T-cell (primary cell): Measurements from ENCODE around the gene SNX8. TPM values are rescaled to one million over a fixed set of nuclear protein-coding genes. Genes with fewer than 3 reads are reported as not detected.

Experiments
- ATAC-seq, 4 experiments: fragments of 200-7000 bp in 3 of 4; fragments of 150-1000 bp in 1 of 4; cut with Tn5 transposase; replicated peaks in 1 of 4; 1 replicate in 3 of 4; 2 replicates in 1 of 4; pipeline ENCODE4 v1.10.0; 2021; ENCODE audit warnings: moderate library complexity in 3 of 4, mild to moderate bottlenecking in 2 of 4, moderate number of reproducible peaks in 1 of 4
- CTCF ChIA-PET, 2 donors: fragments of 300-600 bp; sonication (Branson Sonifier 250); formaldehyde crosslinking; loops; one replicate each; lab custom pipeline; 2022; ENCODE audit warnings: antibody characterized with exemption in 2 of 2; lab: Charles Lee
- POLR2A ChIA-PET, 2 donors: fragments of 300-600 bp; sonication (Branson Sonifier 250); formaldehyde crosslinking; loops; one replicate each; lab custom pipeline; 2022; ENCODE audit warnings: antibody characterized with exemption in 2 of 2; lab: Charles Lee
- DNase-seq, 35 experiments: peaks; one replicate each; pipeline versions ENCODE4 v3.0.0 to v3.0.0-alpha.2; 2013 to 2023
- H3K27ac ChIP-seq: one replicate; pipeline ENCODE4 v1.5.1; 2013; ENCODE audit warnings: low read length
- H3K27me3 ChIP-seq, 2 experiments: replicated peaks in 1 of 2; 1 replicate in 1 of 2; 2 replicates in 1 of 2; pipeline versions ENCODE4 v1.6.1 to v1.7.0; 2013; ENCODE audit warnings: low read length in 1 of 2, mixed read lengths in 1 of 2; ENCODE audit not compliant: control insufficient read depth in 2 of 2, insufficient read depth in 2 of 2; ENCODE audit errors: extremely low read depth in 1 of 2
- H3K36me3 ChIP-seq, 2 donors: 1 replicate in 1 of 2; 2 replicates in 1 of 2; pipeline versions ENCODE4 v1.6.1 to v1.7.0; 2013; ENCODE audit warnings: low read length in 1 of 2; ENCODE audit not compliant: control insufficient read depth in 2 of 2, insufficient read depth in 1 of 2; ENCODE audit errors: extremely low read depth in 1 of 2
- H3K4me1 ChIP-seq, 2 experiments: 1 replicate in 1 of 2; 2 replicates in 1 of 2; pipeline versions ENCODE4 v1.6.1 to v1.7.0; 2013; ENCODE audit warnings: low read length in 2 of 2, mixed read lengths in 1 of 2; ENCODE audit not compliant: insufficient read depth in 2 of 2, control insufficient read depth in 1 of 2; ENCODE audit errors: extremely low read depth in 1 of 2
- H3K4me3 ChIP-seq, 2 donors: 1 replicate in 1 of 2; 2 replicates in 1 of 2; pipeline versions ENCODE4 v1.5.1 to v1.7.0; 2013; ENCODE audit warnings: mild to moderate bottlenecking in 2 of 2, low read length in 1 of 2, moderate library complexity in 1 of 2; ENCODE audit not compliant: control insufficient read depth in 1 of 2; ENCODE audit errors: extremely low read depth in 1 of 2
- H3K9me3 ChIP-seq: 2 replicates; pipeline ENCODE4 v1.7.0; 2013
- H3K27ac Mint-ChIP-seq, 2 donors: one replicate each; pipeline ENCODE4 v1.8.0; 2020 to 2021; ENCODE audit warnings: mild to moderate bottlenecking in 2 of 2, mixed read lengths in 2 of 2
- H3K27me3 Mint-ChIP-seq, 2 donors: one replicate each; pipeline ENCODE4 v1.8.0; 2021 to 2022; ENCODE audit warnings: mixed read lengths in 2 of 2
- H3K36me3 Mint-ChIP-seq: one replicate; pipeline ENCODE4 v1.8.0; 2021; ENCODE audit warnings: mixed read lengths
- H3K4me1 Mint-ChIP-seq, 3 donors: one replicate each; pipeline ENCODE4 v1.8.0; 2020 to 2022; ENCODE audit warnings: mixed read lengths in 3 of 3, mild to moderate bottlenecking in 1 of 3
- H3K4me3 Mint-ChIP-seq, 3 donors: one replicate each; pipeline ENCODE4 v1.8.0; 2020 to 2022; ENCODE audit warnings: mild to moderate bottlenecking in 3 of 3, mixed read lengths in 3 of 3, moderate library complexity in 3 of 3
- H3K9me3 Mint-ChIP-seq, 3 donors: one replicate each; pipeline ENCODE4 v1.8.0; 2020 to 2022; ENCODE audit warnings: mixed read lengths in 3 of 3
- WGBS: methylation state at CpG from one replicate; pipeline ENCODE4 v1.1.5; 2013; ENCODE audit warnings: missing lambda C conversion rate; ENCODE audit not compliant: insufficient coverage; 5-methylcytosine and 5-hydroxymethylcytosine counted together
- total RNA-seq, 35 experiments: library from RNA in 6 of 35; stranded (reverse) in 6 of 35; fragments of 120-200 nt in 1 of 35; gene quantifications; one replicate each; pipeline versions ENCODE4 v1.2.1 to v1.2.4 and lab custom pipeline; 2013 to 2026

Gene SNX8
- total RNA-seq, 5 donors from 2014 or later (not counting 1 experiment from before 2014, with no cell fraction given): 8.4 to 14.6 (median 9.9) TPM

- H3K36me3 Mint-ChIP-seq: peaks cover 55% of the 10 kb centered on the region
- CTCF ChIA-PET: no interaction called here
- Histone ChIP-seq H3K9me3 (no peaks in the 10 kb centered on the region), H3K27me3 (no peaks in the 10 kb centered on the region), H3K27ac (no peak overlapping the region), H3K4me3 (no peak overlapping the region), H3K4me1 (peaks cover 0 to 7% of the 10 kb centered on the region in 2 experiments), H3K36me3 (peaks cover 22 to 46% of the 10 kb centered on the region in 2 donors)
- H3K27ac Mint-ChIP-seq: no peak overlapping the region
- no peaks in the 10 kb centered on the region for H3K27me3 Mint-ChIP-seq
- H3K4me3 Mint-ChIP-seq: no peak overlapping the region
- 80% methylated on average over 8 of the region's 8 CpGs for WGBS
- POLR2A ChIA-PET: no interaction called here
- ATAC-seq (no peak), DNase-seq (no peak)
- H3K4me1 Mint-ChIP-seq: peaks cover 0 to 6% (median 0%) of the 10 kb centered on the region in 3 donors
- H3K9me3 Mint-ChIP-seq: no peaks in the 10 kb centered on the region
Observed at GRCh38 chr7:2209961-2210323, 104.3 kb downstream of the SNX8 start.

DNA sequence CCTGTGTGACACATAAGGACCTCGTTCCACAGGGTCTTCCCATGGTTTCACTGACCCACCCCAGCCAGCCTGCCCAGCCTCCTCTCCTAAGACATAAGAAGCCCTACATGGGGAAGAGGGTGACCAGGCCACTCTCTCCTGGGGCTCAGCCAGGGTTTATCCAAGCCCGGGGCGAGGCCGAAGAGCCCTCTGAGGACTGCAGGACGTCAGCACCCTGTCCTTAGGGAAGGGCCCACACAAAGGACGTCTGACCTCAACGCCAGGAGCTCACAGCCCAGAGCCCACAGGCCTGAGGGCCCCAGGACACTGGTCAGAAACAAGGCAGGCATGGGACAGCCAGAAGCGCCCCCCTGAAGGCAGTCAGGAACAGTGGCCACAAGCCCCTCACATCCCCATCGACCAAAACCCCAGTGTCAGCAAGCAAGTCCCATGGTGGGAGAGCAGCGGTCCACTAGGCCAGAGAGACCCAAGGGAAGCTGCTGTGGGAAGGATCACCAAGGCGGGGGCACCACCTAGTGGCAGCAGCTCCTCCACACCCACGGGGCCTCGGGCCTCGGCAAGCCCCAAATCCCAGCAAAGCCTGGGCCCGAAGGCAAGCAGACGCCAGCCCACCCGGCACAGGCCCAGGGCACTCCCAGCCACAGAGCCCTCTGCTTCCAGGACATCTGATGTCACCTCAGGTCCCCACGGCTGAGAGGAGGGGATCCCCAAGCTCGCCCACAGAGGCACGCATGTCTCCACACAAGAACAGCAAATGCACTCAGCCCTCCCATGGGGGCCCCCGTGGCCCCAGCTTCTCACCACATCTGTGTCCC is 104.9 kb downstream of the SNX8 start:
- POLR2A ChIA-PET: no interaction called here
- H3K36me3 Mint-ChIP-seq: peaks cover 53% of the 10 kb centered on the region
- peaks cover 18 to 42% of the 10 kb centered on the region in 2 donors for H3K36me3 ChIP-seq
- no peak overlapping the region for H3K4me3 ChIP-seq
- H3K9me3 Mint-ChIP-seq: no peaks in the 10 kb centered on the region
- H3K27me3 Mint-ChIP-seq: no peaks in the 10 kb centered on the region
- no peaks in the 10 kb centered on the region for H3K27me3 ChIP-seq
- ATAC-seq (peak; percentile 45 to 65 (median 55)), DNase-seq (peak in 28 of 35 experiments; percentile 5 to 60 (median 29))
- 77% methylated on average over 20 of the region's 21 CpGs for WGBS
- H3K27ac ChIP-seq: no peak overlapping the region
- peaks cover 0 to 1% of the 10 kb centered on the region in 2 experiments for H3K4me1 ChIP-seq
- CTCF ChIA-PET: no interaction called here
- H3K4me3 Mint-ChIP-seq: no peak overlapping the region
- H3K9me3 ChIP-seq: no peaks in the 10 kb centered on the region
- H3K4me1 Mint-ChIP-seq: peaks cover 0 to 2% (median 0%) of the 10 kb centered on the region in 3 donors
- H3K27ac Mint-ChIP-seq: no peak overlapping the region

DNA sequence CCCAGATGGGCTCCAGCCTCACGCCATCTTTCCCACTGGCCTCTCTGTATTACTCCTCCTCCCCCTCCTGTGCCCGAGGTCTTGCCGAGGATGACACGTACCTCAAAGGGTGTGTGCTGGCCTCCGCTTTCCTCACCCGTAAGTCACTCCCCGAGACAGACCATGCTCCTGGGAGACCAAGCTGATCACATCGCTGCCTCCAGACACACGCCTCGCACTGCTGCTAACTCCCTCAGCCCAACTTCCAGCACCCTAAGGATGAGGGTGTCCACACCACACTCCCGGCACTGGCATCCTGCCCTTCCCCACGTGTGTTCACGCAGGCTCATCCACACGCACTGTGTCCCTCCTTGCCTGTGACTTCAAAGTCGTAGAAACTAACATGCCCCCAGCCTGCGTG is 105.5 kb downstream of the SNX8 start:
- no peaks in the 10 kb centered on the region for H3K27me3 ChIP-seq
- H3K27me3 Mint-ChIP-seq: no peaks in the 10 kb centered on the region
- H3K36me3 Mint-ChIP-seq: peaks cover 47% of the 10 kb centered on the region
- H3K4me3 Mint-ChIP-seq: no peak overlapping the region
- no peaks in the 10 kb centered on the region for H3K9me3 ChIP-seq
- no peaks in the 10 kb centered on the region for H3K4me1 ChIP-seq
- peaks cover 17 to 42% of the 10 kb centered on the region in 2 donors for H3K36me3 ChIP-seq
- H3K4me1 Mint-ChIP-seq: no peaks in the 10 kb centered on the region
- 96% methylated on average over 16 of the region's 16 CpGs for WGBS
- DNase-seq (no peak), ATAC-seq (no peak)
- H3K27ac Mint-ChIP-seq: no peak overlapping the region
- ChIA-PET CTCF (no interaction called here), POLR2A (no interaction called here)
- no peak overlapping the region for H3K27ac ChIP-seq
- H3K9me3 Mint-ChIP-seq: no peaks in the 10 kb centered on the region
- H3K4me3 ChIP-seq: no peak overlapping the region

GRCh38 chr7:2205036-2205780 is 109.0 kb downstream of the SNX8 start:
- no peaks in the 10 kb centered on the region for H3K27me3 Mint-ChIP-seq
- H3K36me3 ChIP-seq: peaks cover 8 to 28% of the 10 kb centered on the region in 2 donors
- no peak overlapping the region for H3K4me3 ChIP-seq
- H3K27ac Mint-ChIP-seq: no peak overlapping the region
- ATAC-seq: no peak
- H3K9me3 ChIP-seq: no peaks in the 10 kb centered on the region
- no peaks in the 10 kb centered on the region for H3K4me1 ChIP-seq
- peaks cover 35% of the 10 kb centered on the region for H3K36me3 Mint-ChIP-seq
- CTCF ChIA-PET: no interaction called here
- POLR2A ChIA-PET: no interaction called here
- whole genome bisulfite sequencing: 96% methylated on average over 15 of the region's 16 CpGs
- H3K4me3 Mint-ChIP-seq: no peak overlapping the region
- H3K9me3 Mint-ChIP-seq: no peaks in the 10 kb centered on the region
- no peaks in the 10 kb centered on the region for H3K27me3 ChIP-seq
- DNase-seq: no peak
- H3K27ac ChIP-seq: no peak overlapping the region
- no peaks in the 10 kb centered on the region for H3K4me1 Mint-ChIP-seq

DNA sequence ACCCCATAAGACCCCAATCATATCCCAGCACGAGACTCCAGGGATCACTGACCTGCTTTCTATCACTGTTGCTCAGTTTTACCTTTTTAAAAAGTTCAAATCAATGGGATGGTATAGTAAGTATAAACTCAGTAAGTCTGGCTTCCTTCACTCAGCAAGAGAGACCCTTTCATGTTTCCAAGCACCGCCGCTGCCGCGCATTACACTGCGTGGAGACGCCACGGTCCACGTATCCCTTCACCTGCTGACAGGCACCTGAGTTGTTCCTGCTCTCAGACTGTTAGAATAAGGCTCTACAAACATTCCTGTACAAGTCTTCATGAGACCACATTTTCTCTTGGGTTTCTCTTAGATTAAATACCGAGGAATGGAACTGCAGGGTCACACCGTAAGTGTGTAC is 109.8 kb downstream of the SNX8 start:
- Mint-ChIP-seq H3K4me1 (no peaks in the 10 kb centered on the region), H3K27ac (no peak overlapping the region), H3K27me3 (no peaks in the 10 kb centered on the region), H3K9me3 (no peaks in the 10 kb centered on the region), H3K36me3 (peaks cover 38% of the 10 kb centered on the region), H3K4me3 (no peak overlapping the region)
- Histone ChIP-seq H3K4me3 (no peak overlapping the region), H3K9me3 (no peaks in the 10 kb centered on the region), H3K27me3 (no peaks in the 10 kb centered on the region), H3K36me3 (peaks cover 8 to 28% of the 10 kb centered on the region in 2 donors), H3K4me1 (no peaks in the 10 kb centered on the region), H3K27ac (no peak overlapping the region)
- ChIA-PET CTCF (no interaction called here), POLR2A (no interaction called here)
- WGBS: 98% methylated on average over 10 of the region's 11 CpGs
- no peak for DNase-seq
- no peak for ATAC-seq

DNA sequence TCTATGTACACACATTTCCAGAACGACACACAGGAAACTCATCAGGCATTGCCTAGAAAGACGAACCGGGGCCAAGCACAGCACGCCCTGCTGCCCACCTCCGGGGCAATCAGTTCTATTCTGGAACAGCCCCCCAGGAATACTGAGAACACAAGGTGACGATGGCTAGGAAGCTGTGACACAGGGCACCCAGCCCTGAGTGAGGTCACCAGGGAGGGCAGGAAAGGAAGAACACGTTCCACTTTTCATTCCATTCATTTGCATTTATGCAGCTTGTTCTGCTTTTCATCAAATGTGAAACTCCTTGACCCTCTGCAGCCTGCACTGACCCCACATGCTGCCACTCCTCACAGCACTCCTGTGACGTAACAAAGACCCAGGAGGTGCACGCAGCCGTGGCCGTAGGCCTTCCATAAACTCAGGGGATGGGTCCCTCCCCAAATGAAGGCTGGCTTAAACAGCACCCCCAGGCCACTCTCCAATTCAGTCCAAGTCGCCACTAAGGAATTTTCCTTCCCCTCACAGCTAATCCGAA is 110.4 kb downstream of the SNX8 start:
- no peaks in the 10 kb centered on the region for H3K4me1 ChIP-seq
- CTCF ChIA-PET: no interaction called here
- H3K27me3 ChIP-seq: no peaks in the 10 kb centered on the region
- ATAC-seq (no peak), DNase-seq (no peak)
- Mint-ChIP-seq H3K4me1 (no peaks in the 10 kb centered on the region), H3K27me3 (no peaks in the 10 kb centered on the region), H3K4me3 (no peak overlapping the region), H3K36me3 (peaks cover 40% of the 10 kb centered on the region), H3K27ac (no peak overlapping the region), H3K9me3 (no peaks in the 10 kb centered on the region)
- POLR2A ChIA-PET: no interaction called here
- no peak overlapping the region for H3K27ac ChIP-seq
- H3K4me3 ChIP-seq: no peak overlapping the region
- 86% methylated on average over 7 of the region's 13 CpGs for WGBS
- peaks cover 14 to 27% of the 10 kb centered on the region in 2 donors for H3K36me3 ChIP-seq
- H3K9me3 ChIP-seq: no peaks in the 10 kb centered on the region
